Measurements from ENCODE around the gene ABHD12.
"Not testable (repeated sequence)": the region's sequence is repeated elsewhere in the genome, so short reads cannot be mapped to it uniquely, and the experiment has no call there.

DNA sequence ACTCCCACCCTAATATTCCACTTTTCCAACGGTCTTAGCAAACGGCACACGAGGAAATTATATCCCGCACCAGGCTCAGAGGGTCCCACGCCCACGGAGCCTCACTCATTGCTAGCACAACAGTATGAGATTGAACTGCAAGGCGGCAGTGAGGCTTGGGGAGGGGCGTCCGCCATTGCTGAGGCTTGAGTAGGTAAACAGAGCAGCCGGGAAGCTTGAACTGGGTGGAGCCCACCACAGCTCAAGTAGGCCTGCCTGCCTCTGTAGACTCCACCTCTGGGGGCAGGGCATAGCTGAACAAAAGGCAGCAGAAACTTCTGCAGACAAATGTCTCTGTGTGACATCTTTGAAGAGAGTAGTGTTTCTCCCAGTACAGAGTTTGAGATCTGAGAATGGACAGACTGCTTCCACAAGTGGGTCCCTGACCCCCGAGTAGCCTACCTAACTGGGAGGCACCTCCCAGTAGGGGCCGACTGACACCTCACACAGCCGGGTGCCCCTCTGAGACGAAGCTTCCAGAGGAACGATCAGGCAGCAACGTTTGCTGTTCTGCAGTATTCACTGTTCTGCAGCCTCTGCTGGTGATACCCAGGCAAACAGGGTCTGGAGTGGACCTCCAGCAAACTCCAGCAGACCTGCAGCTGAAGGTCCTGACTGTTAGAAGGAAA is 129.7 kb downstream of the ABHD12 start:
- TF ChIP-seq EZH2 (IDR thresholded peaks at IDR 0.05; ENCODE audit: borderline replicate concordance, low read length), result not testable (repeated sequence)
- TF ChIP-seq, protein P1, sequence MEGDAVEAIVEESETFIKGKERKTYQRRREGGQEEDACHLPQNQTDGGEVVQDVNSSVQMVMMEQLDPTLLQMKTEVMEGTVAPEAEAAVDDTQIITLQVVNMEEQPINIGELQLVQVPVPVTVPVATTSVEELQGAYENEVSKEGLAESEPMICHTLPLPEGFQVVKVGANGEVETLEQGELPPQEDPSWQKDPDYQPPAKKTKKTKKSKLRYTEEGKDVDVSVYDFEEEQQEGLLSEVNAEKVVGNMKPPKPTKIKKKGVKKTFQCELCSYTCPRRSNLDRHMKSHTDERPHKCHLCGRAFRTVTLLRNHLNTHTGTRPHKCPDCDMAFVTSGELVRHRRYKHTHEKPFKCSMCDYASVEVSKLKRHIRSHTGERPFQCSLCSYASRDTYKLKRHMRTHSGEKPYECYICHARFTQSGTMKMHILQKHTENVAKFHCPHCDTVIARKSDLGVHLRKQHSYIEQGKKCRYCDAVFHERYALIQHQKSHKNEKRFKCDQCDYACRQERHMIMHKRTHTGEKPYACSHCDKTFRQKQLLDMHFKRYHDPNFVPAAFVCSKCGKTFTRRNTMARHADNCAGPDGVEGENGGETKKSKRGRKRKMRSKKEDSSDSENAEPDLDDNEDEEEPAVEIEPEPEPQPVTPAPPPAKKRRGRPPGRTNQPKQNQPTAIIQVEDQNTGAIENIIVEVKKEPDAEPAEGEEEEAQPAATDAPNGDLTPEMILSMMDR (IDR thresholded peaks at IDR 0.05; ENCODE audit: low read length), result not testable (repeated sequence)

Measured in OCI-LY1 (cell line).